ENCODE results near the gene MRPS2. TPM values are rescaled to one million over a fixed set of nuclear protein-coding genes. Genes with fewer than 3 reads are reported as not detected.
A peak's percentile ranks its signal among the peaks of the same experiment; 100 is the strongest.

The MRPS2 gene
- total and polyA plus RNA-seq, 8 donors = 21.9 to 43.3 (median 38.0) TPM

DNA sequence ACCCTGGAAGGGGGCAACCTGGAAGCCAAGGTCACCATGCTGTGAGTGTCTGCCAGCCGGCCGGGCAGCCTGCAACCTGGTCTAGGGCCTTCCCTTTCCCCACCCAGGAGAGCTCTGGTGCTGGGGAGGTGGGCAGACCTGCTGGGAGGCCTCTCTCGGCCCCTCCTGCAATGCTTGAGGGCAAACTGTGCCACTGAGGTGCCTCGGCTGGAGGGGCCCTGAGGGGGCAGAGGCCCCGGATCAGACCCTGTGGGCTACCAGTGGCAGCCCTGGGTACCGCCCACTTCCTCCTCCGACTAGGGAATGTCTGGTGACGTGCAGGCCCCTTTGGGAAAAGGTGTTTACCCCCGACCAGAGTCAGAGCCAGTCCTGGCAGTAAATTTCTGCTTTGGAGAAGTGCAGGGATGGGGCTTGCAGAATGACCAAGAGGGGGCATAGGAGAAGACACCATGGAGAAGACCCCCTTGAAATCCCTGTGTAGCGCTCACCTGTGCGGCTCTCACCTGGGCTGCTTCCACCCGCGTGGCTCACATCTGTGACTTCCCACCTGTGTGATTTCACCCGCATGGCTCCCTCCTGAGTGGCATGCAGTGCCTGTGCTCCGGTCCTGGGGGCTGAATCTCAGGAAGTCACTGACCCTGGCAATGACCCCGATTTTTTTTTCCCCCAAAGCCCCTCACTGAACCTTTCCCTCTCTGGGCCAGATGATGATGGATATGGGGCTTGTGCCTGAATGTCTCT lies 21.8 kb downstream of the MRPS2 start:
- ATAC-seq (no peak), DNase-seq (peak in 1 of 4 donors; percentile 57)
- Histone ChIP-seq H3K36me3 (no peaks in the 10 kb centered on the region), H3K27ac (no peak overlapping the region), H3K4me3 (no peak overlapping the region), H3K9me3 (no peaks in the 10 kb centered on the region), H3K27me3 (peaks cover 0 to 67% of the 10 kb centered on the region in 2 donors), H3K4me1 (no peaks in the 10 kb centered on the region)
- TF ChIP-seq, protein P1, sequence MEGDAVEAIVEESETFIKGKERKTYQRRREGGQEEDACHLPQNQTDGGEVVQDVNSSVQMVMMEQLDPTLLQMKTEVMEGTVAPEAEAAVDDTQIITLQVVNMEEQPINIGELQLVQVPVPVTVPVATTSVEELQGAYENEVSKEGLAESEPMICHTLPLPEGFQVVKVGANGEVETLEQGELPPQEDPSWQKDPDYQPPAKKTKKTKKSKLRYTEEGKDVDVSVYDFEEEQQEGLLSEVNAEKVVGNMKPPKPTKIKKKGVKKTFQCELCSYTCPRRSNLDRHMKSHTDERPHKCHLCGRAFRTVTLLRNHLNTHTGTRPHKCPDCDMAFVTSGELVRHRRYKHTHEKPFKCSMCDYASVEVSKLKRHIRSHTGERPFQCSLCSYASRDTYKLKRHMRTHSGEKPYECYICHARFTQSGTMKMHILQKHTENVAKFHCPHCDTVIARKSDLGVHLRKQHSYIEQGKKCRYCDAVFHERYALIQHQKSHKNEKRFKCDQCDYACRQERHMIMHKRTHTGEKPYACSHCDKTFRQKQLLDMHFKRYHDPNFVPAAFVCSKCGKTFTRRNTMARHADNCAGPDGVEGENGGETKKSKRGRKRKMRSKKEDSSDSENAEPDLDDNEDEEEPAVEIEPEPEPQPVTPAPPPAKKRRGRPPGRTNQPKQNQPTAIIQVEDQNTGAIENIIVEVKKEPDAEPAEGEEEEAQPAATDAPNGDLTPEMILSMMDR (IDR thresholded peaks at IDR 0.05) = no peak
- intact Hi-C loops (cut with DNase I) = no loop called here

DNA sequence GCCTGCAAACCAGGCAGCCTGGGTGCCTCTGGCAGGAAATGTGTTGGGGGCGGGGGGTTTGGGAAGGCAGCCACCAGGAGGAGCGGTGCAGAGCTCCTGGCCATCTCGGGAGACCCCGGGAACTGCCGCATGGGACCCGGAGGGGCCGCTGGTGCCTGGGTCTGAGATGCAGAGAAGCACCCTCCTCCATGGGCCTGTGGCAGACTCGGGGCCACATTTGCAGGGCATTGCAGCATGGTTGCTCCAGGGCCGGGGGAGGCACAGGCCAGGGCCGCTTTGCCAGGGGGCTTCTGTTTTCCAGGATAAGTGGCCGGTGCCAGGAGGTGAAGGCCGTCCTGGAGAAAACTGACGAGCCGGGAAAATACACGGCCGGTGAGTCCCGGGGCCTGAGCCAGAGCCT lies 22.4 kb downstream of the MRPS2 start:
- Histone ChIP-seq H3K4me1 (no peaks in the 10 kb centered on the region), H3K9me3 (no peaks in the 10 kb centered on the region), H3K27me3 (peaks cover 0 to 61% of the 10 kb centered on the region in 2 donors), H3K27ac (no peak overlapping the region), H3K4me3 (no peak overlapping the region), H3K36me3 (no peaks in the 10 kb centered on the region)
- DNase-seq = peak in 2 of 4 donors; percentile 27 to 72
- intact Hi-C loops (cut with DNase I) = no loop called here
- ATAC-seq = no peak
- TF ChIP-seq, protein P1 (IDR thresholded peaks at IDR 0.05) = no peak

- Histone ChIP-seq H3K27ac (no peak overlapping the region), H3K36me3 (no peaks in the 10 kb centered on the region), H3K4me3 (no peak overlapping the region), H3K27me3 (peaks cover 0 to 55% of the 10 kb centered on the region in 2 donors), H3K4me1 (no peaks in the 10 kb centered on the region), H3K9me3 (no peaks in the 10 kb centered on the region)
- TF ChIP-seq, protein P1 (IDR thresholded peaks at IDR 0.05) = no peak
- ATAC-seq (no peak), DNase-seq (peak in 1 of 4 donors; percentile 49)
- intact Hi-C loops (cut with DNase I) = no loop called here
Observed at GRCh38 chr9:135523521-135524129, 23.1 kb downstream of the MRPS2 start.

DNA sequence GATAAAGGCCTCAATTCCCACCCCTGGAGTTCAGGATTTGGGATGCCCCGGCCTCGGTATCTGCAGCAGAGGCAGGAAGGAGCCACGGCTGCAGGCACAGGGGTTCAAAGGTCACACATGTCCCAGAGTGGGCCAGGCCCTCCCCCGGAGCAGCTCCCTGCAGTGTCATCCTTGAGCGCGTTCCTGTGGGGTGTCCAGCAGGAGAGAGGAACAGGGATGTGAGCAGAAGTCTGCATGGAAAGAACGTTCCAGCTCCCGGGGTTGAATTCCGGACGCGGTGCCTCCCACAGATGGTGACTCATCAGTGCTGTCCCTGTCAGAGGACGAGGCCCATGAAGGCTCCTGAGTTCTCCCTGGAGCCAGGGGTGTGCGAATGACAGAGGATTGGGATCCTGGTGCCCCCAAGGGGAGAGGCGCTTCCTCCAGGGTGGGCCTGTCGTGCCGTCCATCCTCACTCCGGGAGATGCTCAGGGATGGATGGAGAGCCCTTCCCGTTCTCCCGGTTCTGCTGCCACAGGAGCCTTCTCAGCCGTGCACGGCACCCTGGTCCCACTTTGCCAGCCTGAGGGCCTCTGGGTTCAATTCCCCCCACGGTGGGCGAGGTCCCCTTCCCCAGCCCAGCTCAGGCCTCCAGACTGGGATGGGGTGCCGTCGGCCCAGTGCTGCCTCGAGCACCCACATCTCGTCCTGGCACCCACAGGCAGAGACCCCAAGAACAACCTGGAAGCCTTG lies 23.8 kb downstream of the MRPS2 start:
- Histone ChIP-seq H3K27me3 (peaks cover 0 to 53% of the 10 kb centered on the region in 2 donors), H3K4me3 (no peak overlapping the region), H3K27ac (no peak overlapping the region), H3K9me3 (no peaks in the 10 kb centered on the region), H3K36me3 (no peaks in the 10 kb centered on the region), H3K4me1 (no peaks in the 10 kb centered on the region)
- ATAC-seq (no peak), DNase-seq (peak in 1 of 4 donors; percentile 61)
- TF ChIP-seq, protein P1 (IDR thresholded peaks at IDR 0.05) = no peak
- intact Hi-C loops (cut with DNase I) = no loop called here

All from left lung (tissue), 10 donors.